ENCODE results near the gene LMF1.
A peak's percentile ranks its signal among the peaks of the same experiment; 100 is the strongest.

The LMF1 gene

DNA sequence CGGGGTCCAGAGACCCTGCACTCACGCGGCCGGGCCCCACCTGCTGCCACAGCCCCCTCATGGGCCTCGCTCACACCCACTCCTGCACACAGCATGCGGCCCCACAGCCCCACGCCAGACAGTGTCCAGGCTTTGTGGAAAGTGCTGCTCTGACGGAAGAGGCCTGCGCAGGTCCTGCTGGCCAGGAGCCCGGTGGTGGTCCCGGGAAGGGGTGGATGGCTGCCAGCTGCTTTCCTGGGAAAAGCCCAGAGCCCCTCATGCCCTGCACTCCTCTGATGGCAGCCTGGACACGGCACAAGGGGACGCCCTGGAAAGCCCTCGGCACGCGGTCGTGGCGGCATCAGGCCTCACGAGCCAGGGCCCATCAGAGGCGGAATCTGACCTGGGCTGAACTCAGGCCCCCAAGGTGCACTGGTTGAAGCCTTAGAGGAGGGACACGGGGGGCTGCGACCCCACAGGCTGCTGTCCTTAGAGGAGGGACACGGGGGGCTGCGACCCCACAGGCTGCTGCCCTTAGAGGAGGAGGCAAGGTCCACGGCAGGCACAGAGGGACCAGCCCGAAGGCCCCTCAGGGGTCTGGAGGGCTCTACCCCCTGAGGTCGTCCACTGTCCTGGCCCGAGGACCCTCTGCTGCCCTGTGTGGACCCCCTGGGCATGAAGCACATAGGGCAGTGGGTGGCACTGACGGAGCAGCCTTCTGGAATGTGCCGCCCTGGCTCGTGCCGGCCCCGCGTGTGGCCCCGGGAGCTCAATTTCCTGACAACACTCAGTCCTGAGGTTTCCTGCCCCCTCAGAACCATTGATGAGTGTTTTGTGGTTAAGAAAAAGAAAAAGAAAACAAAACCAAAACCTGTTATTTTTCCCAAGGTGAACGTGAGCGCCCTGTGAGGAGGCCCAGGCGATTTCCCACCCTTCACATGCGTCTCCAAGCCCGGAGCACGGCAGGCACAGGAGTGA, 32.9 kb upstream of the LMF1 start:
- FAIRE-seq (peak; percentile 12), DNase-seq (ENCODE audit: low spot score) (peak; percentile 32)

- FAIRE-seq (peak; percentile 93), DNase-seq (ENCODE audit: low spot score) (peak; percentile 91)
Measured at GRCh38 chr16:1002399-1003166, 31.8 kb upstream of the LMF1 start.

DNA sequence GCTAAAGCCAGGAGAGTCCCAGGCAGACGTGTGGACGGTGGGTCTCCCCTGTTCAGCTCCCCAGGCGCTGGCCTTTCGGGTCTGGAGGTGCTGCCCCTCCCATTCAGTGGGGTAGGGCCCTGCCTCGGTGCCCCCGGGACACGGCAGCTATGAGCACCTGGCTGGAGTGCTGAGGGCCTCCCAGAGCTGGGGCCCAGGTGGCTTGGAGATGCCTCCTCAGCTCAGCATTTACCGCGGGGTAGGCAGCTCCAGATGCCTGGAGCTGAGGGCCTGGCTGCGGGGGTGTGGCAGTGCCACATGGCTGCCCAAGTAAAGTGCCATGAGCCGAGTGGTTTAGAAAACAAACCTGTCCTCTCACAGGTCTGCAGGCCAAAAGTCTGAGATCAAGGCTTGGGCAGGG, 30.3 kb upstream of the LMF1 start:
- no peak for DNase-seq (ENCODE audit: low spot score)
- FAIRE-seq, result no peak

DNA sequence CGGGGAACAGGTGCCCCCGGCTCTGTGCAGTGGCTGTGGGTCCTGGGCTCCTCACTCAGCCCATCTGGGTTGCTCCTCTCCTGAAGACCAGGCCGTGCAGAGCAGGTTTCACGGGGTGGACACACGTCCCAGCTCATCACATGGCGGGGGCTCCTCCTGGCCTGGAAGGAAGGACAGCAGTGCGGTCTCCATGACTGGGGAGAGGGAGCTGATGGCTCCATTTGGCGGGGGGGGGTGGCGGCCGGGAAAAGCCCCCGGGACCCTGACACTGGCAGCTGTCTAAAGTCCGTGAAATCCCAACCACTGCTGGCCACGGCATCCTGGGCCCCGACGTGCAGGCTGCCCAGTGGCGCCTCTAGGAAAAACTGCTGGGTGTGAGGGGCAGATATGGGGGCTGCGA, 29.8 kb upstream of the LMF1 start:
- DNase-seq (ENCODE audit: low spot score) (no peak), FAIRE-seq (no peak)

GRCh38 chr16:999677-1000076, 28.9 kb upstream of the LMF1 start:
- DNase-seq (ENCODE audit: low spot score) (no peak), FAIRE-seq (no peak)

DNA sequence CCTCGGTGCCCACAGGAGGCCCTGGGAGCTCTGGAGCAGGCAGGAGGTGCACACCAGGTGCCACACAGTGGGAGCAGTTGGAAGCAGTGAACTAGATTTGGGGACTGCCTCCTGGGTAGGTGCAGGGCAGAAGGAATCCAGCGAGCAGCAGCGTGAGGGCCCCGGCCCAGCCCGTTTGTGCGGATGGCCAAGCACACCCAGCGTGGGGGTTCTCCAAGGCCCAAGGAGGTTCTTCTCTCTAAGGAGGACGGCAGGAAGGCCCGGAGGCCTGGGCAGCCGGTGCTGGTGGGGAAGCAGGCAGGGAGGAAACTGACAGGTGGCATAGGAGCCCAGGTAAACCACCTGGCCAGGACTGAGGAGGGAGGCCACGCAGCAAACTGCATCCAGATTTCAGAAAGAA, 27.8 kb upstream of the LMF1 start:
- no peak for DNase-seq (ENCODE audit: low spot score)
- FAIRE-seq, result no peak

GRCh38 chr16:998211-998610, 27.4 kb upstream of the LMF1 start:
- DNase-seq (ENCODE audit: low spot score) (no peak), FAIRE-seq (no peak)

- DNase-seq (ENCODE audit: low spot score), result peak; percentile 43
- no peak for FAIRE-seq
Measured at GRCh38 chr16:997440-998051, 26.8 kb upstream of the LMF1 start.

DNA sequence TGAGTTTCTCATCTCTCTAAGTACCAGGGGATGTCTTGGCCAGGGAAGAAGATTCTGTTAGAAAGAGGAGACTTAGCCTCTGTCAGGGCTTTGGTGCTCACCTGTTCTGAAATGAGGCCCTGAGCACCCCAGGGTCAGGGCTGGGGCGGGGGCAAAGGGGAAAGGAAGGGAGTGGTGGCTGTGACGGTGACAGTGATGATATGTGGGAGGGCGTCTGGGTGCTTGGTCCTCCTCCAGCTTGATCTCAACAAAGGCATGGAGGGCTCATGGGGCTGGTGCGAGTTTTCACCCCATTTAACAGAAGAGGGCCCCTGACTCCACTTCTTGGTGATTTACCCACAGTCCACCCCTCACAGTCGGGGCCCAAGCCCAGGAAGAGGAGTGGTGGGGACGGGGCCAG, 25.9 kb upstream of the LMF1 start:
- DNase-seq (ENCODE audit: low spot score), result no peak
- FAIRE-seq, result no peak

- FAIRE-seq (no peak), DNase-seq (ENCODE audit: low spot score) (no peak)
Measured at GRCh38 chr16:995783-996182, 25.0 kb upstream of the LMF1 start.

DNA sequence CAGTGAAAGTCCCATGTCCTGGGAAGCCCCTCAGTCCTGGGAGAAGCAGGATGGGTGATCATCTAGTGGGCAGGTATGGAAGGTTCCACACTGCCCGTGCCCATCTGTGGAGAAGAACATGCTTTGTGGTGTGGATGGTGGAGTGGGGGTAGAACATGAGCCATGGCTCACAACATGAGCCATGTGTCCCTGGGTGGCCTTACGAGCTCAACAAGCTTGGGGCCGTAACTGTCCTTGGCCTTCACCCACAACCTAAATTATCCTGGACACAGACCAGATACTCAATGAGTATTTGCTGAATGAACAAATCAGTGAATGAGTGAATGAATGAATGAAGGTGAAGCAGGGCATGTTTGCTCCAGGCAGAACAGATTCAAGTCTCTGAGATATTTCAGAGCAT, 24.3 kb upstream of the LMF1 start:
- no peak for FAIRE-seq
- DNase-seq (ENCODE audit: low spot score), result no peak

DNA sequence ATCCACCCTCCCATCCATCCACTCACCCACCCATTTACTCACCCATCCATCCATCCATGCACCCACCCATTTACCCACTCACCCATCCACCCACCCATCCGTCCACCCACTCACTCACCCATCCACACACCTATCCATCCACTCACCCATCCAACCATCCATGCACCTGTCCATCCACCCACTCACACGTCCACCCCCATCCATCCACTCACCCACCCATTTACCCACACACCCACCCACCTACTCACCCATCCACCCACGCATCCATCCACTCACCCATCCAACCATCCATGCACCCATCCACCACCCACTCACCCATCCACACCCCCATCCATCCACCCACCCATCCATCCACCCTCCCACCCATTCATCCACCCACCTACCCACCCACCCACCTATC, 22.9 kb upstream of the LMF1 start:
- DNase-seq (ENCODE audit: low spot score), result no peak
- FAIRE-seq, result no peak

DNA sequence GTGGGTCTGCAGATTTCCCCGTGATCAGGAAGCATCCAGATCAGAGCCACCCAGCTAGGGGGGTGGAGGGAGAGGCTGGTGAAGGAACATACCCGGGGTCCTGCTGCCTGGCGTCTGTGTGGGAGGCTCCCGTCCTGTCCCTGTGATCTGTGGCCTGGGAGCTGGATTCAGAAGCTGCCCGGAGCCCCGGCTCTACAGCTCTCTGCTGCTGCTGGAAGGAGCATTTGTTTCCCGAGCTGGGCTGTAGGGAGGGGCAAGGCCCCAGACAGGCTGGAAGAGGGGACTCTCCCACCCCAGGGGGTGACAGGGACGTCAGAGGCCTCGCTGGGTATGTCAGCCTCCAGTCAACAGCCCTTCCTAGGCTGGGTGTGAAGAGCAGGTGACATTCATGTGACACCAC, 21.0 kb upstream of the LMF1 start:
- FAIRE-seq (no peak), DNase-seq (ENCODE audit: low spot score) (no peak)

DNA sequence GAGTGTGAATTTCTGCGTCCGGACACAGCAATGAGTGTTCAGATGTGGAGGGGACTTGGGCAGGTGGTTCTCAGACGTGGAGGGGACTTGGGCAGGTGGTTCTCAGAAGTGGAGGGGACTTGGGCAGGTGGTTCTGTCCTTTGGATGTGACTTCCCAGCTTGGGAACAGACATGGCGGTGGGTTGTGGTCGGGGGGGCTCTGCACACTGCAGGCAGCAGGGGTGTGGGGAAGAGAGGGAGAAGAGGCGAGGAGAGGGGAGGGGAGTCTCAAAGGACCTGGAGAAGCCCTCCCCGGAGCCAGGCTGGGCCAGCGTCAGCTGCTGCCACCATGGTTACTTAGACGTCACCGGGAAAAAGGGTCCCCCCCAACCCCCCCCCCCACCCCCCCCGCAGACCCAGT, 20.6 kb upstream of the LMF1 start:
- DNase-seq (ENCODE audit: low spot score) (no peak), FAIRE-seq (no peak)

DNA sequence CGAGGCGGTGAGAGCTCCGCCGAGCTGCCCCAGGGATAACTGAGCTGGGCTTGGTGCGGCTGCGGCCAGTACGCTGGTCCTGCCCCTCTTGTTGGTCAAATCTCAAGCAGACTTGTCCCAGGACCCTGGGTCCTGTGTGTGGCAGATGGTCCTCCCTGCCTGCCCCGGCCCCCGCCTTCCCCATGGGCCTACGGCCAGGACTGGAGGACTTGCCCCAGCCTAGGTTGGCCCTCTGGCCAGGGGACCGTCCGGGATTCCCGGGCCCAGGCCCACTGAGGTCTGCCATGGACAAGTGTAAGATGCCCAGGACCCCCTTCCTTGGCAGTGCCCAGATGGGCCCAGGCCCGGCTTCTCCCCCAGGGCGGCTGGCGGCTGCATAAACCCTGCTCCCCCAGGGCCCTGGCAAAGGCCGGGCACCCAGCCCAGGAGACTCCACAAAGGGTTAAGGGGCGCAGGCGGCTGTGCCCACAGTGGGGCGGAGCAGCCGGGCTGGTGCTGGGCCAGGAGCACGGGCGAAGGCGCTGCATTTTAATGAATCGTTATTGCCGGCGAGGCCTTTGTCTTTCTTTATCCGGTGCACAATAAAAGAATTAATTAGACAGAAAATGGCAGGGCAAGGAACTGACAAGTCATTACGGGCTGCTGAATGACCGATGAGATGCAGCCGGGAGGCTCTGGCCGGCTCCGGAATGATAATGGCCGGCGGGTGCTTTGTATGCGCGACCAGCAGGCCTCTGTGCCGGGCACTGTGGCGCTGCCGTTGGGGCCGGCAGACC, 19.9 kb upstream of the LMF1 start:
- DNase-seq (ENCODE audit: low spot score) (no peak), FAIRE-seq (no peak)

DNA sequence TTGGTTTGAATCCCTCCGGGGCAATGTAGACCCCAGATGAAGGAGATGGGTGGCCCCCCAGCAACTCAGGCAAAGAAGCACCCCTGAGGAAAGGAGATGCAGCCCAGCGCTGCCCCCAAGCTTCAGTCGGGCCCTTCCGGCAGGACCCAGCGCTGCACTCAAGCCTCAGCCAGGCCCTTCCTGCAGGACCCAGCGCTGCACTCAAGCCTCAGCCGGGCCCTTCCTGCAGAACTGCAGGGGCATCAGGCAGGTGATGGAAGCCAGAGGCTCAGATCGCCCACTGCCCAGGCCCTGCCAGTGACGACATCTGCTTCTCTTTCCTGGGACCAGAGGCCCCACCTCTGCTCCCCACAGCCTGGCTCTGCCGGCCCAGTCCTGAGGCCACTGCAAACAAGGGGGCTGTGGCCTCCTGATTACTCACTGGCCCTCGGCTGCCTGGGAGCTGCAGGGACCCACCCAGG, 18.6 kb upstream of the LMF1 start:
- no peak for DNase-seq (ENCODE audit: low spot score)
- no peak for FAIRE-seq

DNA sequence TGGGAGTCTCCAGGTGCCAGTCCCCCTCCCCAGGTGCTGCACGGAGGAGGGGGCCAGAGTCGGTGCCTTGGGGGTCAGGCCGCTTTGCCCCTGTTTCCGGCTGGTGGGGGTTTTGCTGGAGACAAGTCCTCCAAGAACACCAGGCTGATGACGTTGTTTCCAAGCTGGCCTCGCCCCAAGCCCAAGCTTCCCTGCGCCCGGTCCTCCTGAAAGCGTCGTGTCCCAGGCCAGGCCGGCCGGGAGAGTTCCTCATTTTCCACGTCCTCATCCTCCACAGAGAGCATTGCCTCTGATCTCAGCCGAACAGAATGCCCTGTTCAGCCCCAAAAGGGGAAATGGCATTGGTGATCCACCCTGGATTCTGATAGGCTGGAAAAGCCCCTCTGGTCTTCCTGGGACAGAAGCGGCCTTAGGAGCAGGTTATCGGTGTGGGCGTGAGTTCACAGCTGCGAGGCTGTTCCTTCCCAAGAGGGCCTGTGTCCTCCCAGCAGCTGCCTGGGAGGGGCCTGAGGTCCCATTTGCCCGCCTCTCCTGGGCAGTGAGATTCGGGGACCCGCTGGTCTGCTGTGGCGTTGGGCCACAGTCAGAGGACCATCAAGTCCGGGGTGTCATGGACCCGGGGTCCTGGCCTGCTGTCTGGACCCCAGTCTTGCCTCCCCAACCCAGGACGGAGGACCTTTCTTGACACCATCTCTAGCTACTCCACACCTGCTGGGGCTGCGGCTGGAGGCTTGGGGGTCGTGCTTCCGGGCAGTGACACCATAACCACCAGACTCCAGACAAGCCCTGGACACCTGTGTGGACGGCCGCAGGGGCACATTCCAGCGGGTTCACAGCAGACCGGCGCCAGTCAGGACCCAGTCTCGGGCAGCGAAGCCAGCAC, 17.9 kb upstream of the LMF1 start:
- no peak for DNase-seq (ENCODE audit: low spot score)
- no peak for FAIRE-seq

DNA sequence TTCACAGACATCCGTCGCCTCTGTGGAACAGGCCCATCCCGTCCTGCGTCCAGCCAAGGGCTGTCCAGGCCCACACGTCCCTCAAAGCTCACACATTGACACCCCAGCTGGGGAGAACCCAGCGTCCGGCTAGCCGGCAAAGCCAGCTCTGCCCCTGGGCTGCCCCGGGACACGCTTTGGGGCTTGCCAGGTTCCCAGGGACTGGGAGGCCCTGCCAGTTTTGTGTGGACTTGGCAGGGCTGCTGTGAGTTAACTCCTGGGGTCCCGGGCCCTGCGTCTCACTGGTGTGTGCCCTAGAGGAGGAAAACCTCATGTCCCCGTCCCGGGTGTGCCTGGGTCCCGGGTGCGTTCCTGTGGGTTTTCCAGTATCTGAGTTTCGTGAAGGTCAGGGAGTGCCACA, 17.1 kb upstream of the LMF1 start:
- DNase-seq (ENCODE audit: low spot score), result no peak
- FAIRE-seq, result no peak

DNA sequence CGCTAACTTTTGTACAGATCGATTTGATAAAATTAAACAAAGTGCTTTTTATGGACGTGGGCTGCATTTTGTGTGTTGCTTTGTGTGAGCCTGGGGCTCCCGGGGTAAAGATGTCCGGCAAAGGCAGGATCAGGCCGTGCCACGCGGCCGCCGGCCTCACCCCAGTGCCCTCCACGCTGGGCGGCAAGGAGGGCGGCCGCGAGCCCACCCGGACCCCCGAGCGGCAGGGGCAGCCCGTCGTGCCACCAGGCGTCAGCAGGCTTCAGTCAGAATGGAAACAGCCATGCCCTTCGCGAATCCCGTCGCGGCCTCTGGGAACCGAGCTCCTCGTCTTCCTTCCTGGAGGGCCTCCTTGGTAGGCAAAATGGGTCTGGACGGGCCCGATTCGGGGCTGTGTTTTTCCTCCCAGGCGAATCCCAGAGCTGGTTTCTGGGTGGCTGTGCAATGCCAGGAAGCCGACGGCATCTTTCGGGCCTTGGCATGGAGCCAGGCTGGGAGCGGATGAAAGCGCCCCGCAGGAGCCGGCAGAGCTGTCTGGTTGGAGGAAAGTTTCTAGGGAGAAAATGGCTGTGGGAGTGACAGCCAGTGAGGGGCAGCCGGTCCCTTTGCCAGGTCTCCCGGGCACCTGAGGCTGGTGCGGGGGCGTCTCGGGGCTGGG, 16.3 kb upstream of the LMF1 start:
- FAIRE-seq (no peak), DNase-seq (ENCODE audit: low spot score) (no peak)

DNA sequence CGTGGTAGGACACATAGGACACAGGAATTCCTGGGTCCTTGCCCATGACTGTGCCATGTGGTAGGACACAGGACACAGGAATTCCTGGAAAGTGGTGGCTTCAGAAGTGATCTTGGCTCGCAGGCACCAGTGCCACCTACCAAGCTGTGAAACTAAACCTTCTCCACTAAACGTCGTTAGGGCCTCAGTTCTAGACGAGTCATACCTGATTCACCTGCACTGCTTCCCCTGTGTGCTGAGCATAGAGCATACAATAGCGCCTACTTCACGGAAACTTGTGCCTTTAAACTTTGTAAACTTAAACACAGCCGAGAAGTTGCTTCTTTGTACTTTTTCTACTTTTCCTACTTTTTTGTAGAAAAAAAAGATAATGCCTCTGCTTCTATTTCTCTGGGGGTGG, 15.6 kb upstream of the LMF1 start:
- FAIRE-seq, result no peak
- no peak for DNase-seq (ENCODE audit: low spot score)
